Thoracic aorta (tissue), 2 donors: ENCODE data around the gene VASN. TPM values are rescaled to one million over a fixed set of nuclear protein-coding genes. Genes with fewer than 3 reads are reported as not detected.
"Not testable (repeated sequence)": the region's sequence is repeated elsewhere in the genome, so short reads cannot be mapped to it uniquely, and the experiment has no call there.

Experiments
- ATAC-seq: fragments of 150-250 bp; one replicate; pipeline ENCODE4 v1.8.0; 2017; ENCODE audit warnings: low read depth; ENCODE audit not compliant: insufficient number of reproducible peaks, low FRiP score
- DNase-seq: peaks from one replicate; pipeline ENCODE4 v3.0.0-alpha.2; 2020; ENCODE audit warnings: low spot score
- H3K27ac ChIP-seq, 2 donors: fragments of 200-600 bp; sonication (generic); 1 replicate in 1 of 2; 2 replicates in 1 of 2; pipeline ENCODE4 v1.5.1; 2016; ENCODE audit warnings: mild to moderate bottlenecking in 2 of 2, moderate library complexity in 2 of 2
- H3K27me3 ChIP-seq: fragments of 200-600 bp; sonication (generic); replicated peaks from 2 replicates; pipeline ENCODE4 v1.6.0; 2016; ENCODE audit warnings: mild to moderate bottlenecking; ENCODE audit not compliant: insufficient read depth
- H3K36me3 ChIP-seq: fragments of 200-600 bp; sonication (generic); one replicate; pipeline ENCODE4 v1.5.1; 2016
- H3K4me1 ChIP-seq, 2 donors: fragments of 200-600 bp; sonication (generic); 1 replicate in 1 of 2; 2 replicates in 1 of 2; pipeline versions ENCODE4 v1.5.1 to v1.6.0; 2016; ENCODE audit warnings: low read depth in 2 of 2, mild to moderate bottlenecking in 1 of 2; ENCODE audit not compliant: control insufficient read depth in 1 of 2
- H3K4me3 ChIP-seq: fragments of 200-600 bp; sonication (generic); 2 replicates; pipeline ENCODE4 v1.5.1; 2016; ENCODE audit warnings: mild to moderate bottlenecking
- H3K9me3 ChIP-seq: fragments of 200-600 bp; sonication (generic); 2 replicates; pipeline ENCODE4 v1.5.1; 2016
- CTCF ChIP-seq: fragments of 200-600 bp; sonication (generic); IDR thresholded peaks from one replicate; pipeline ENCODE4 v1.5.1; 2019; ENCODE audit warnings: antibody characterized with exemption
- total RNA-seq, 2 donors: library from RNA; depleted of rRNA; stranded (reverse); fragments of >200 nt; gene quantifications; one replicate each; pipeline versions ENCODE4 v1.1.0 to v1.2.3, GENCODE V29; 2016

VASN gene
- total RNA-seq, 2 donors from 2014 or later = 197 to 217 TPM

GRCh38 chr16:4342866-4343744 lies 28.5 kb upstream of the VASN start:
- DNase-seq (no peak), ATAC-seq (no peak)
- Histone ChIP-seq H3K9me3 (no peaks in the 10 kb centered on the region), H3K36me3 (peaks cover 9% of the 10 kb centered on the region), H3K27ac (no peak overlapping the region), H3K4me3 (no peak overlapping the region), H3K27me3 (no peaks in the 10 kb centered on the region), H3K4me1 (peaks cover 0 to 20% of the 10 kb centered on the region in 2 donors)
- no peak for TF ChIP-seq CTCF

GRCh38 chr16:4344300-4344982 lies 27.2 kb upstream of the VASN start:
- not testable (repeated sequence) for H3K27ac ChIP-seq, H3K9me3 ChIP-seq, H3K36me3 ChIP-seq, H3K4me3 ChIP-seq, ATAC-seq, H3K27me3 ChIP-seq, DNase-seq
- H3K4me1 ChIP-seq = peaks cover 0 to 27% of the 10 kb centered on the region in 2 donors

- no peak for DNase-seq
- TF ChIP-seq CTCF = no peak
- Histone ChIP-seq H3K27ac (no peak overlapping the region), H3K27me3 (no peaks in the 10 kb centered on the region), H3K4me1 (peaks cover 3 to 25% of the 10 kb centered on the region in 2 donors), H3K9me3 (no peaks in the 10 kb centered on the region), H3K36me3 (peaks cover 7% of the 10 kb centered on the region), H3K4me3 (no peak overlapping the region)
- no peak for ATAC-seq
Measured at GRCh38 chr16:4344983-4345835, 26.4 kb upstream of the VASN start.

- ATAC-seq = no peak
- Histone ChIP-seq H3K9me3 (no peaks in the 10 kb centered on the region), H3K4me1 (peaks cover 6 to 25% of the 10 kb centered on the region in 2 donors), H3K36me3 (peaks cover 4% of the 10 kb centered on the region), H3K27ac (no peak overlapping the region), H3K4me3 (no peak overlapping the region), H3K27me3 (no peaks in the 10 kb centered on the region)
- no peak for DNase-seq
- no peak for TF ChIP-seq CTCF
Measured at GRCh38 chr16:4345836-4346781, 25.5 kb upstream of the VASN start.

- ATAC-seq (no peak), DNase-seq (no peak)
- no peak overlapping the region for H3K27ac ChIP-seq
- peaks cover 6 to 30% of the 10 kb centered on the region in 2 donors for H3K4me1 ChIP-seq
- H3K27me3 ChIP-seq = no peaks in the 10 kb centered on the region
- no peak overlapping the region for H3K4me3 ChIP-seq
- H3K9me3 ChIP-seq = no peaks in the 10 kb centered on the region
- no peak for TF ChIP-seq CTCF
- H3K36me3 ChIP-seq = no peaks in the 10 kb centered on the region
Measured at GRCh38 chr16:4347010-4347409, 24.6 kb upstream of the VASN start.
